ENCODE data around the gene TTF2.
"Not testable (repeated sequence)": the region's sequence is repeated elsewhere in the genome, so short reads cannot be mapped to it uniquely, and the experiment has no call there.

Gene TTF2

DNA sequence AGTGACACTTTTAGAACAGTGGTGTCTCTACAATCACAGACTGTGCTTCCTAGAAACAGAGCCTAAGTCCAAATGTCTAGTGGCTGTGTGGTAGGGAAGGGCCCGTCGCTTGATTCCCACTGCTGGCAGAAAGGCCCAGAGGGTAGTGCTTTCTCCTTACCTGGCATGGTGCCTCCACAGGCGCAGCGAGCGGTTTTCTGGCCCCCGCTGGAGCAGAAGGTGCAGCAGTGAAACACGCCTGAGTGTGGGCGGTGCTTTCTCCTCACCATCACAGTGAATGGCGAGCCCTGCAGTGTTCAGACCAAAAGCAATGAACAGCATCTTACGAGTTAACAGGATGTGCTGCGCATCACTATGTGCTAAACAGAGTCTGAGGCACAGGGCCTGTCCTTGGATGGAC lies 53.1 kb downstream of the TTF2 start:
- TF ChIP-seq, protein P1, sequence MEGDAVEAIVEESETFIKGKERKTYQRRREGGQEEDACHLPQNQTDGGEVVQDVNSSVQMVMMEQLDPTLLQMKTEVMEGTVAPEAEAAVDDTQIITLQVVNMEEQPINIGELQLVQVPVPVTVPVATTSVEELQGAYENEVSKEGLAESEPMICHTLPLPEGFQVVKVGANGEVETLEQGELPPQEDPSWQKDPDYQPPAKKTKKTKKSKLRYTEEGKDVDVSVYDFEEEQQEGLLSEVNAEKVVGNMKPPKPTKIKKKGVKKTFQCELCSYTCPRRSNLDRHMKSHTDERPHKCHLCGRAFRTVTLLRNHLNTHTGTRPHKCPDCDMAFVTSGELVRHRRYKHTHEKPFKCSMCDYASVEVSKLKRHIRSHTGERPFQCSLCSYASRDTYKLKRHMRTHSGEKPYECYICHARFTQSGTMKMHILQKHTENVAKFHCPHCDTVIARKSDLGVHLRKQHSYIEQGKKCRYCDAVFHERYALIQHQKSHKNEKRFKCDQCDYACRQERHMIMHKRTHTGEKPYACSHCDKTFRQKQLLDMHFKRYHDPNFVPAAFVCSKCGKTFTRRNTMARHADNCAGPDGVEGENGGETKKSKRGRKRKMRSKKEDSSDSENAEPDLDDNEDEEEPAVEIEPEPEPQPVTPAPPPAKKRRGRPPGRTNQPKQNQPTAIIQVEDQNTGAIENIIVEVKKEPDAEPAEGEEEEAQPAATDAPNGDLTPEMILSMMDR (IDR thresholded peaks at IDR 0.05; ENCODE audit: low read depth, low read length), result no peak
- peaks cover 19% of the 10 kb centered on the region for H3K36me3 ChIP-seq
- DNase-seq, result no peak
- no peak overlapping the region for H3K4me3 ChIP-seq (ENCODE audit: low read depth, low read length)
- no peaks in the 10 kb centered on the region for H3K9me3 ChIP-seq (ENCODE audit: severe bottlenecking)
- H3K27ac ChIP-seq, result no peak overlapping the region
- H3K27me3 ChIP-seq (ENCODE audit: insufficient read depth, low read depth, severe bottlenecking), result no peaks in the 10 kb centered on the region

DNA sequence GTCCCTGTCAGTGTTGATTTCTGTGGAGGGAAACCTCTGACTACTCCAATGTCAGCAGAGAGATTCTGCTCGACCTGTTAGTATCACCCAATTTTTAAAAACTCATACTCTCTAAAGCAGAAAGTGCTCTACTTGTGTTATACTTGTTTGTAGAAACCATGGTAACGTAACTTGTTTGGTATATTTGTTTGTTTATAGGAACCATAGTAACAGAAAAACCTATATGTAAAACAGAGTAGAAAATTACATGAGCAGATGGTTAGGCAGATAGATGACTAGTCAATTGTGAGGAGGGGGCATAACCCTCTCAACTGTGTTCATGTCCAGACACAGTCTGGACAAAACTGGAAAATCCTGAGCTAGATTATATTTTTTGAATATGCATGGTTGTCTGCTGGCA lies 54.8 kb downstream of the TTF2 start:
- no peak overlapping the region for H3K4me3 ChIP-seq (ENCODE audit: low read depth, low read length)
- TF ChIP-seq, protein P1 (IDR thresholded peaks at IDR 0.05; ENCODE audit: low read depth, low read length), result no peak
- H3K27ac ChIP-seq, result no peak overlapping the region
- peaks cover 19% of the 10 kb centered on the region for H3K36me3 ChIP-seq
- H3K9me3 ChIP-seq (ENCODE audit: severe bottlenecking), result no peaks in the 10 kb centered on the region
- H3K27me3 ChIP-seq (ENCODE audit: insufficient read depth, low read depth, severe bottlenecking), result no peaks in the 10 kb centered on the region
- DNase-seq, result no peak

DNA sequence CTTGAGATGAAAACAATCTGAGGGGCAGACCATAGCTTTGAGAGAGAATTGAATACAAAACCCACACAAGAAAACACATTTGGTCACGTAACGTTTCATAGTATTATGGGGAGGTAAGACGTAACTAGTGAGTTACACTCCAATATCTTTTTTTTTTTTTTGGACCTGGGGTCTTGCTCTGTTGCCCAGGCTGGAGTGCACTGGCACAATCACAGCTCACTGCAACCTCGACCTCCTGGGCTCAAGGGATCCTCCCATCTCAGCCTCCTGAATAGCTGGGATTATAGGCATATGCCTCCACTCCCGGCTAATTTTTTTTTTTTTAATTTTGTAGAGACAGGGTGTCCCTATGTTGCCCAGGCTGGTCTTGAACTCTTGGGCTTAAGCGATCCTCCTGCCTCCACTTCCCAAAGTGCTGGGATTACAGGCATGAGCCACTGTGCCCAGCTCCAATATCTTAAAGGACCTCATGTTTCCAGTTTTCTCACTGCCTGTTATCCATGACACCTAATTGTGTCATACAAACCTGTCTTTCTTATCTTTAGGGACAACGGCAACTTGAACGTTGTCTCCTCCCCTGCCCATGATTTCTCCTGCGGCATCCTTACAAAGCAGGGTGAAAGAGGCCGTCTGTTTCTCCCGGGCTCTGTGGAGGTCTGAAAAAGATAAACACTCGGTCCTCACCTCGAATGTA lies 56.1 kb downstream of the TTF2 start:
- DNase-seq, result no peak
- Histone ChIP-seq H3K36me3 (peaks cover 15% of the 10 kb centered on the region), H3K27ac (no peak overlapping the region), H3K9me3 (ENCODE audit: severe bottlenecking) (no peaks in the 10 kb centered on the region), H3K27me3 (ENCODE audit: insufficient read depth, low read depth, severe bottlenecking) (no peaks in the 10 kb centered on the region), H3K4me3 (ENCODE audit: low read depth, low read length) (no peak overlapping the region)
- TF ChIP-seq, protein P1 (IDR thresholded peaks at IDR 0.05; ENCODE audit: low read depth, low read length), result no peak

DNA sequence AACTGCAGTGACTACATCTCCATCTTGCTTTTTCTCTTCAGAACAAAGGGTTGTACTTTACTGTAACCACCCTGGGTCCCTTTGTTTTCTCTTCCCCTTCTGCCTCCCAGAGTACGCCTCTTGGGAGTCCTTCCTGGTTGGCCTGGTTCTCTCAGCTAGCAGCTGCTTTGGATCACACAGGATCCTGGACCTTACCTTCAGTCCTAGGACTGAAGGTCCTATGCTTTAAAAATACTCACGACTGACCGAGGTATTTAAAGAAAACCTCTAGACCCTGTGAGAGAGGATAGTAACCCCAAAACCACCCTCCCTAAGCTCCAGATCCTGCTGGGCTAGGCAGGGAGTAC lies 56.6 kb downstream of the TTF2 start:
- TF ChIP-seq, protein P1 (IDR thresholded peaks at IDR 0.05; ENCODE audit: low read depth, low read length), result no peak
- H3K27me3 ChIP-seq (ENCODE audit: insufficient read depth, low read depth, severe bottlenecking), result no peaks in the 10 kb centered on the region
- peaks cover 13% of the 10 kb centered on the region for H3K36me3 ChIP-seq
- H3K4me3 ChIP-seq (ENCODE audit: low read depth, low read length), result no peak overlapping the region
- H3K27ac ChIP-seq, result no peak overlapping the region
- DNase-seq, result no peak
- H3K9me3 ChIP-seq (ENCODE audit: severe bottlenecking), result no peaks in the 10 kb centered on the region

DNA sequence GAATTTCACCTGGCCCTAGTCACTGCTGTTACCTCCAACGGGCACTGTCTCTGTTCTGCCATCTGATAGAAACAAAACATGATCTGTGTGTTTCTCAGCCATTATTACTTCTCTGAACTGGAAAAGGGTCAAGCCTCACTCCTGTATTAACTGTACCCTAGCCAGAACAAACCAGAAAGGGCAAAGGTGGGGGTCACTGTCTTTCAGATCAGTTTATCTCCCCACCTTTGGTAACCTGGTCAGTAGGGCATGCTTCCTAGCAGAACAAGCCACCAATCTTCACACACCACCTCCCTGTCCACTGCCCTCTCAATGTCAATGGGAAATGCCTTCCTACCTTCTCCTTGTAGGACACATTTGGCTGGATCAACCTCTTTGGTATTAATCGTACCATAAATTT lies 57.6 kb downstream of the TTF2 start:
- peaks cover 10% of the 10 kb centered on the region for H3K36me3 ChIP-seq
- no peak overlapping the region for H3K27ac ChIP-seq
- no peak for DNase-seq
- H3K4me3 ChIP-seq (ENCODE audit: low read depth, low read length), result no peak overlapping the region
- no peaks in the 10 kb centered on the region for H3K9me3 ChIP-seq (ENCODE audit: severe bottlenecking)
- no peaks in the 10 kb centered on the region for H3K27me3 ChIP-seq (ENCODE audit: insufficient read depth, low read depth, severe bottlenecking)
- TF ChIP-seq, protein P1 (IDR thresholded peaks at IDR 0.05; ENCODE audit: low read depth, low read length), result no peak

DNA sequence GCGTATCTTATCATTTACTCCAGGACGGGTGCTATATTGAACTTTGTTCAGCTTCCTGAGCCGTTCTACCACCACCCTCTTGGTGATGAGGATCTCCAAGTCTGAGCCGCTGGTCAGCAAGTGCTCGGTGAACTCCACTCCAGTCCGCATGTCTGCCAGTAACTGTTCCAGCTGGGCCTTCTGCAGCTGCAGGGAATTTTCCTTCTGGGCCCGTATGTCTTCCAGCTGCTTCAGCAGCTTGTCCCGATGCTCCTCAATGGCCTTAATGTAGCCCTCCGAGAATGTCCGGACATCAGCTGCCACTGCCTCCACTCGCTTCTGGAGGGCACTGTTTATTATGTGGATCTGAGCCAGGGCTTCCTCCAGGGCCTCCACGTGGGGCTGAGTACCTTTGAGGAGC lies 58.0 kb downstream of the TTF2 start:
- H3K4me3 ChIP-seq (ENCODE audit: low read depth, low read length), result no peak overlapping the region
- peaks cover 6% of the 10 kb centered on the region for H3K36me3 ChIP-seq
- DNase-seq, result no peak
- H3K27ac ChIP-seq, result no peak overlapping the region
- TF ChIP-seq, protein P1 (IDR thresholded peaks at IDR 0.05; ENCODE audit: low read depth, low read length), result no peak
- no peaks in the 10 kb centered on the region for H3K27me3 ChIP-seq (ENCODE audit: insufficient read depth, low read depth, severe bottlenecking)
- no peaks in the 10 kb centered on the region for H3K9me3 ChIP-seq (ENCODE audit: severe bottlenecking)

DNA sequence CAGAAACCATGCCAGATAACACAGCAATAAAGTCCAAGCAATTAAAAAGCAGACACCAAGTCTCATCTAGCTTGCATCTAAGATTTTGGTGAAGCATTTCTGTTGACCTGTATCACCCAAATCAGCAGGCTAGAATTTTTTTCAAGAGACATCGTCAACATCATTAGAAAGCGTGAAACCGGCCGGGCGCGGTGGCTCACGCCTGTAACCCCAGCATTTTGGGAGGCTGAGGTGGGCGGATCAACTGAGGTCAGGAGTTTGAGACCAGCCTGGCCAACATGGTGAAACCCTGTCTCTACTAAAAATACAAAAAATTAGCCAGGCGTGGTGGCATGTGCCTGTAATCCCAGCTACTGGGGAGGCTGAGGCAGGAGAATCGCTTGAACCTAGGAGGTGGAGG lies 59.0 kb downstream of the TTF2 start:
- not testable (repeated sequence) for H3K27me3 ChIP-seq (ENCODE audit: insufficient read depth, low read depth, severe bottlenecking); DNase-seq; H3K27ac ChIP-seq; H3K36me3 ChIP-seq; H3K4me3 ChIP-seq (ENCODE audit: low read depth, low read length); H3K9me3 ChIP-seq (ENCODE audit: severe bottlenecking)
